HG03342 (cell line): Measurements from ENCODE around the gene UST.
"Not testable (repeated sequence)": the region's sequence is repeated elsewhere in the genome, so short reads cannot be mapped to it uniquely, and the experiment has no call there.

Experiments
- ATAC-seq: cut with Tn5 transposase; IDR thresholded peaks from one replicate; pipeline ENCODE4 v1.9.1; 2021; ENCODE audit warnings: mild to moderate bottlenecking, moderate library complexity; ENCODE audit not compliant: unreplicated experiment

Gene UST

DNA sequence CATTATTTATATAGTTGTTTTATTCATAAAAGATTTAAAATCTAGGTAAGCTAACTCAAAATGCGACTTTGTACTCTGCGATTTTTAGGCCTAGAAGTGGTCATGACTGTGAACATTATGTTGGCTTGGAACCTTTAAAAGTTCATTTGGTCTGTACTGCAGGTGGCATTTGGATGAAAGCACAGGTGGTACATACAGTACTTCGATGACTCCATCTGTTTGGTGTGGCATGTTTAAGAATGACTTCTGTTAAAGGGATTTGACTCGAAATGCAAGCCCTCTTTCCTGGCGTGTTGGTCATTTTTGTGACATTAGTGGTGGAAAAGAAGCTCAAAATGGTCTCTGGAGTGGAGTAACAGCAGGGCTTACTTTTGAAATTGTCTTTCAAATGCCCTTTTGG is 118.1 kb downstream of the UST start:
- no peak for ATAC-seq

DNA sequence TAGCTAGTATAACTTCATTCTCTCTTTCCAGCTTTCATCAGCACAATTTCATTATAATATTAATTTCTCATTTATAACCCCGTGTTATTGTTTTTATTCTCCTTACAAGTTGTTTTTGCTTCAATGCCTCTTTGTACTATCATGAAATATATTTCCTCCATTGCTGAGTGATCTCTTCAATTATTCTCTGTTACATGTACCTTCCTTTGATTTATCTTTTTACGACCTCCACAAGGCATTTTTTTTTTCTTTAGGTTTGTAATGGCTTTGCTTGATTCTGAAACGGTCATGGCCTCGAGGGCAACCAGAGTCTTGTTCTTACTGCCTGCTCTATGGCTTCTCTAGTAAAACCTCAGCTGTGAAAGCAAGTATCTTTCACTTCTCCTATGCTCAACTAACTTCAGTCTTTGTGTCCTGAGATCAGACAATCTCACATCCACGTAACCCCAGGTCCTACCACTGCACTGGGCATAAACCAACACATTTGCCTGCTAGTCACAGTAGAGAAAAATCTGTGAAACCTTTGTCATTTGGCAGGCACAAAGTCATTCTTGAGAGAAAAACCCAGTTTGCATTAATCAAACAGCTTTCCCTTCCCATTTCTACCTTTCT is 119.9 kb downstream of the UST start:
- ATAC-seq = peak; percentile 86

- ATAC-seq = no peak
These were observed 121.0 kb downstream of the UST start for GRCh38 chr6:148867862-148868261.

- no peak for ATAC-seq
These were observed 121.5 kb downstream of the UST start for GRCh38 chr6:148868314-148868713.

DNA sequence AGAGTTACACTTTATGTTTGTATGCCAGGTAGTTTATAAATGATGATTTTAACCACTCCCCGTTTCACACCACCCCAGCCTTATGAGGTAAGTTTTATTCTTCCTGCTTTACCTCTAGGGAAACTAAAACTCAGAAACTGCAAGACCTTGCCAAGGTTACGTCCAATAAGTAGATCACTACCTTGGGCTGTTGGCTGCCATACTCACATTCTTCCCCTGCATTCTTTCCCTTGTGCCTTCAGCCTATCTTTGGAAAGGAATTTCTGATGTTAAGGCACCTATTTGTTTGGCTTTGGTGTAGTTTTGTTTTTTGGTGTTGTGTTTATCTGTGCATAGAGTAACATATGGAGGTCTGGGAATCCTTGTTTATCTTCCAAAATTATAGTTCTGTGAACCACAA is 122.1 kb downstream of the UST start:
- no peak for ATAC-seq

DNA sequence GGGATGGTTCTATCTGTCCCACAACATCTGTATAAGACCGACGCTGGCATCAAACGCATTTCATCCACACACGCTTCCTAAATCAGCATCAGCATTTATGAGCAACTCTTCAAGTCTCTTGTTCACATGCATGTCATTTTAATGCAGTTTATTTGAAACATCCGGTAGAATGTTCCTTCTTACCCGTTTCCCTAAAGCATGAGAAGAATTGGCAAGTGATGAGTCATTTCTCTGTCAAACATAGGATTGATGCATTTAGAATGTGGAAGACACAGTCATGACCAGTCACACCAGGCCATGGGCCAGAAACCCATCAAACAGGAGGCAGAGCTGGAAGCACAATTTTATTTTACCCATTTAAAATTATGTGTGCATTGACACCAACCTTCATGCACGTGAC is 122.8 kb downstream of the UST start:
- ATAC-seq = no peak

DNA sequence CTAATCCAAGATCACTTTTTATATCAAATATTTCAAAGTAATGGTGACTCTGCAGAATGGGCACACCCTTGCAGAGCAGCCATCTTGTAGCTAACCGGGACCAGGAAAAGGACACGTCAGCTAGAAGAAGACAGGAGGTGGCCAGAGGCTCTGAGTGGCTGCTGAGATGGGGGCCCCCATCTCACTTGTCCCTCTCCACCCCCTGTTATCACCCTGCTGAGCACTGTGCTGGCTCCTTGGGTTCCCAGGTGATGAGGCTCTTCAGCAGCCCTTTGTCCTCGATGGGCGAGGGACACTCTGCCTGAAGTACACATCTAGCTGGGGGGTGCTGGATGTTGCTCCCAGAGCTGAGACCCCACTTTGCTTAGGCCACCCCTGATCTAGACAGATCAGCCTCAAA is 126.3 kb downstream of the UST start:
- no peak for ATAC-seq

DNA sequence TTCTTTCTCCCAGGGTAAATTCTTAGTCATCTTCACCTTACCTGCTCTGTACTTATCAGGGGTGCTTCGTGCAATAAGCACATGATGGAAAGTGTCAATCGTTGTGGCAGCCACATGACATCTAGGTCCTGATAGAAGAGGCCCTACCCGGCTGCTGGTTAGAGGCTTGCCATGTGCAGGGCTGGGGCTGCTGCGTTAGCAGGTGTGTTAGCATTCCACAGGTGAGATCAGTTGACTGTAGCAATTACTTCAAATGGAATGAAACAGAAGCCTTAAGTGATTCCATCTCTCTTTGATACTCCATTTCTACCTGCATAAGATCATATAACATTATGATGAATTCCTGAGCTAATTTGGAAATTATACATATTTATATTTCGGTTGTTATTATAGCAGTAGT is 127.0 kb downstream of the UST start:
- no peak for ATAC-seq

DNA sequence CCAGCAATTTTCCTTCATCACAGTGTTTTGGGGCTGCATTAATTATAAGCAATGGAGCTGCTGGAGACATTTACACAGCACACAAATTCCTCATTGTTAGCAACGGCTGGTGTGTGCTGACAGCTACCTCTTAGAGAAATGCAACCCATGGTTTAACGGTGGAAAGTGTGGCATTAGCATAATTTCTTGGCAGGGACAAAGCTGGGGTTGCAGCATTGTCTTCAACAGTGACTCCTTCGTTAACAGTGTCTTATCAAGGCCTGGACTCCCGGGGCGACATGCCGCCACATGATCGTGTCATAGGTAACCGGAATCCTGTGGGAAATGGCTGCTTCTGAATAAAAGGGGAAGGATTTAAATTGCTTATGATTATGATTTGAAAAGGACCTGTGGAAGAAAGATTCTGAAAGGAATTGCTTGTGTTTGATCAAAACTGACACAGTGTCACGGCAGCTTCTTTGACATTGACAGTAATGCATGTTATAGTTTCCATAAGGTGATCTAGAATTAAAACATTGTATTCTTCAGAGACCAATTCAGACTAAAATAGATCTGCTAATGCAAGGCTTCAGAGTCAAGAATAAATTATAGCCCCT is 128.0 kb downstream of the UST start:
- no peak for ATAC-seq

GRCh38 chr6:148878683-148879082 is 131.9 kb downstream of the UST start:
- ATAC-seq = no peak

- not testable (repeated sequence) for ATAC-seq
These were observed 133.9 kb downstream of the UST start for GRCh38 chr6:148880742-148881141.

GRCh38 chr6:148881593-148882311 is 134.9 kb downstream of the UST start:
- no peak for ATAC-seq

- no peak for ATAC-seq
These were observed 136.4 kb downstream of the UST start for GRCh38 chr6:148883270-148883669.

DNA sequence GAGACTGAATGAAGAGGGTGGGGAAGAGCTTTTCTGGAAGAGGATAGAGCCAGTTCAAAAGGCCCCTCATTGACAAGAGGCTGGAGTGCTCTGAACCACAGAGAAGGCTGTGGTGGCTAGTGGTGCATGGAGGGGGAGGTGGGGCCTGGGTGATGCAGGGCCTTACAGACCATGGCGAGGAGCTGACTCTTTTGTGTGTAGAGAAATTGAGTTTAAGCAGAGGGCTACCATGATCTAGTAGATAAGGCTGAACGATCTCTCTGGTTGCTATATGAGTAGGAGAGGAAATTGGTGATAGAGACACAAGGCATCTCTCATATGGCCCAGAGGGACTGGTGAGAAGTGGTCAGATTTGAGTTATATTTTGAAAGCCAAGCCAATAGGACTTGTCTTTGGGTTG is 137.6 kb downstream of the UST start:
- no peak for ATAC-seq

GRCh38 chr6:148885136-148885865 is 138.5 kb downstream of the UST start:
- ATAC-seq = no peak

- ATAC-seq = no peak
These were observed 139.4 kb downstream of the UST start for GRCh38 chr6:148885925-148886845.

DNA sequence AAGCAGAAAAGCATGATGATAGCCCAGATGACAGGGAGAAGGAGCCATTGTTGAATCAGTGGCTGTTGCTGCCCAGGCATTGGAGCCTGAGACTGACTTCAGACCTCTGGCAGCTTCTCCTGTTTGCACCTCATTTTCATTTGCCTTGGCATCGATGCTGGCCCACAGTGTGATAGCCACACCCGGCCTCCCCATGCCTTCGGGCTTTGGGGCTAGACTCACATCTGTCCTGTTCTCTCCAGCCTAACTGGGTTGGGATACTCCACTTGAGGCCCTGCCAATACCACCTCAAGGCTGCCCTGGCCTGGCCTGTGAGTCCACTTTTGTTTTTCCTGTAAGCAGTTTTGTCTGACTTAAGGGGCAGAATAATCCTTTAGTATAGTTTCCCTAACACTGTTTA is 140.4 kb downstream of the UST start:
- ATAC-seq = no peak

GRCh38 chr6:148888856-148889255 is 142.0 kb downstream of the UST start:
- ATAC-seq = no peak

DNA sequence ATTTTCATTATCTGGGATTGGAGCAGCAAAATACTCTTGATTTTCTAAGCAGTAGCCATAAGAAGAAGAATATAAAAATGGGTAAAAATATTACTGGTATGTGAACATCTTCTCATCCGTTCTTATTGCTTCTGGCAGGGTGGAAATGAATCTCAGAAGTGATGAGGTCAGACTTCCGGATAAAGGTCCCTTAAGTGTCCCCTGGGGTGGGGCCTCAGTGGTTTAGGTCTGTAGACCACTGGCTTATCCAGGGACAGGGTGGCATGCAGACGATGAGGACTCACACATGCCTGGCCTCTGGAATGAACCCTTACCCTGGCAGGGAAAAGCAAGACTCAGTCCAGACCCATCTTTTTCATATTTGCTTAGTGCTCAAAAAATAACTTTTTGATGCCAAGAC is 143.3 kb downstream of the UST start:
- no peak for ATAC-seq

GRCh38 chr6:148890652-148891404 is 144.0 kb downstream of the UST start:
- no peak for ATAC-seq
